HG03280 (cell line): ENCODE data around the gene RBM47.

Experiments used
- ATAC-seq: cut with Tn5 transposase; IDR thresholded peaks from one replicate; pipeline ENCODE4 v1.9.1; 2021; ENCODE audit warnings: mild to moderate bottlenecking, moderate library complexity; ENCODE audit not compliant: unreplicated experiment

The RBM47 gene

DNA sequence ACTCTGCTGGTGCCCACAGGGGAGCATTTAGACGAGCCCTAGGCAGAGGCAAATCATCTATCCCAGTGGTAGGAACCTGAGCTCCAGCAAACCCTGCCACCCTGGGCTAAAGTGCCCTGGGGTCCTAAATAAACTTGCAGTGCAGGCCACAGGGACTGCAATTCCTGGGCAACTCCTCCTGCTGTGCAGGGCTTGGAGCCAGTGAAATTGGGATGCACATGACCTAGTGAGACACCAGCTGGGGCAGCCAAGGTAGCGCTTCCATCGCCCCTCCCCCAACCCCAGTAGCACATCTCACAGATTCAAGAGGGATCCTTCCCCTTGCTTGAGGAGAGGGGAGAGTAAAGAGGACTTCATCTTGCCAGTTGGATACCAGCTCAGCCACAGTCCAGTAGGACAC lies 250.4 kb downstream of the RBM47 start:
- no peak for ATAC-seq

DNA sequence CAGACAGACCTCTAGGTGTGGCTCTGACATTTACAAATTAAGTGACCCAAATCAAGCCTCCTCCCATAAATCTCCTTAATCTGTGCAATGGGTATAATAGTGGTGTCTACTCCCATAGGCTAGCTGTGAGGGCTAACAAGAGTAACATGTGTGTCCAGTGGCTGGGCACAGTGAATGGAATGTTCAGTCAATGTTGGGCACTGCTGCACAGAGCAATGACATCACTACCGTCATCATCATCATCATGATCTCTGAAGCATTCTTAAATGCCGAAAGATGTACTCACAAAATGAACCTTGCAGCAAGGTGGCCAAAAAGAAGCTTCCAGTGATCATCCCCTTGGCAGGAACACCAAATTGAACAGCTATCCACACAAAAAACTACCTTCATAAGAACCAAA lies 251.0 kb downstream of the RBM47 start:
- no peak for ATAC-seq

DNA sequence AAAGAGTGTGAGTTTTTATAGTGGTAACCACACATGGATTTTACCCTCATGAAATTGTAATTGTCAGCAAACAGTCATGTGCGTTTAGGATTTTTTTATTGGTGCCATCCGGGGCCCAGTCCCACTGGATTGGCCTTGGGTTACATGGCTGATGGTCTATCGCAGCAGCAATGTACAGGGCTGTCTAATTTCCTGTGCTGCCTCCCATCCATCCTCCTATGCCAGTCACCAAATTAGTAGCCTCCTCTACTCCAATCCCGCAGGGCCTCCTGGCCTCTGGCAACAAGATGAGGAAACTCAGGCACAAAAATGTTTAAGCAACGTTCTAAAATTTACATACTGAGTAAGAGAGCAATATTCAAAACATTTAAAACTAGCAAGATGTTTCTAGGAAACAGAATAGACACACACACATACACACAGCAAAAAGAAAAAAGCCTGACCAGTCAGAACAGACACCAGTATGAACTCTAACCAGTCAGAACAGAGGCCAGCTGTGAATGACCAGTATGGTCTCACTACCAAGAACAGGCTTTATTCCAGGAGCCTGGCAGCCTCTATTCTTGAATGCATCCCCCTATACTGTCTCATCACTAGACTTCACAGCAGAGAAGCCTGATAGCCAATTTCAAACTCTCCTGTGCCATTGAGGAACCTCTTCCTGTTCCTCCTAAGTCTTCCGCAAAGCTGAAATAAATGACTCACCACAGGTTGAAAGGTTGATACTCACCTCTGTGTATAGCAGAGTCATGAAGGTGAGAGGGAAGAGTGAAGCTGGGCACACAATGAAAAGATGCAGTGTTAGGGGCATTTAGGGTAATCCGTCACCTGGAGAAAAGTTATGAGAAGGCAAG lies 251.9 kb downstream of the RBM47 start:
- ATAC-seq: no peak

DNA sequence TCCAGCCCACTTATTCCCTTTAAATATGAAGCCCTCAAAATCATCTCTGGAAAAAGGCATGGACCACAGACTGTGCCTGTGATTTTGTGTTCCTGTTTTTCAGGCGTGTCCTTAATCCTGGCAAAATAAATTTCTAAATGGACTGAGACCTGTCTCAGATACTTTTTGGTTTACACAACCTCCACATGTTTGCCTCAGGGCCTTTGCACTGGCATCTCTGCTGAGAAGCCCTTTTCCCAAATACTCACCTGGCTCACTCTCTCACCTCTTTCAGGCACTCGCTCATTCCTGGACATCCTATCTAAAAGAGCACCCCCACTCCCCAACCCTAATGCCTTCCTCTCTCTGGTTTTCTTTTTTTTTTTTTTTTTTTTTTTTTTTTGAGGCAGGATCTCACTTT lies 254.0 kb downstream of the RBM47 start:
- no peak for ATAC-seq

DNA sequence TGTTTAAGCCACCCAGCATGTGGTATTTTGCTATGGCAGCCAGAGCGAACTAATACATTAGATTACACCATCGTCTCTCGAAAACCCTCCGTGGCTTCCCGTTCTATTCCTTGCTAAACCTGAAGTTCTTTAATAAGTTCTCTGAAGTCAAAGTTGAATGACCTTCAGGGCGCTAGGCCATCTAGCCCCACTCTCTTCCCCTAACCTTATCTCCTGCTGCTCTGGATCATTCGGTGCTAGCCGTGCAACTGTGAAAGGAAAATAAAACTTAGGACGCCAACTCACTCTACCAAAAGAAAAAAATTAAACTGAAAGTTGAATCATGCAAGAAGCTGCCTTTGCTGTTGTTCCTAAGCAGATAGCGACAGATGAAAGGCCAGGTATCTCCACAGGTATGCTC lies 254.6 kb downstream of the RBM47 start:
- no peak for ATAC-seq

DNA sequence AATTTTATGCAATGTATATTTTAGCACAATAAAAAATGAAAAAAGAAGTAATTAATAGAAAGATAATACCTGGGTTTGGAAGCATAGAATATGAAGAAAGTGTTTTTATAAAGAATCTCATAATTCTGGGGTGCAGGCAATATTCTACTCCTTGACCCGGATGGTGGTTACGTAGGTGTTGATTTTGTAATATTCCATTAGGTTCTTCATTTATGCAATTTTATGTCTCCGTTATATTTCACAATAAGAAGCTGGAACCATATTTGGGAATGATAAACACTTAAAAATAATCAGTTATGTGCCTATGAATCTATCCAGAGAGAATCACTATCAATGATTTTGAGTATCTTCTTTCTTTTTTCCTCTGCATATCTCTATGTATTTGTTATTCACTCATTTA lies 256.0 kb downstream of the RBM47 start:
- ATAC-seq: no peak
